OCI-LY7 (cell line): ENCODE data around the gene WDR17. TPM values are rescaled to one million over a fixed set of nuclear protein-coding genes. Genes with fewer than 3 reads are reported as not detected.

Source experiments
- BruUV-seq: library from RNA; stranded (reverse); fragments of 400-500 nt; replicated peaks from 2 replicates; lab custom pipeline; 2021; lab: Mats Ljungman, UMichigan
- CTCF ChIA-PET: fragments of 300-600 bp; sonication (Branson Sonifier 250); formaldehyde crosslinking; loops from one replicate; lab custom pipeline; 2022; ENCODE audit warnings: antibody characterized with exemption; ENCODE audit not compliant: unreplicated experiment; lab: Charles Lee
- POLR2A ChIA-PET: fragments of 300-600 bp; sonication (Branson Sonifier 250); formaldehyde crosslinking; loops from one replicate; lab custom pipeline; 2022; ENCODE audit warnings: antibody characterized with exemption; lab: Charles Lee
- DNase-seq: peaks from one replicate; pipeline ENCODE4 v3.0.0-alpha.2; 2015; ENCODE audit warnings: low spot score
- H2AFZ ChIP-seq: fragments of 200-600 bp; sonication (generic), shearing (Covaris generic); 2 replicates; pipeline ENCODE4 v1.6.1; 2014; ENCODE audit warnings: mild to moderate bottlenecking, antibody characterized with exemption, low read length, moderate library complexity
- H3K27ac ChIP-seq: fragments of 200-600 bp; sonication (generic); 2 replicates; pipeline ENCODE4 v1.5.1; 2014; ENCODE audit warnings: mixed run types, low read depth, mild to moderate bottlenecking, moderate library complexity, low read length, inconsistent platforms; ENCODE audit not compliant: poor library complexity, severe bottlenecking
- H3K36me3 ChIP-seq: fragments of 200-600 bp; sonication (generic); 2 replicates; pipeline ENCODE4 v1.6.1; 2014; ENCODE audit warnings: mild to moderate bottlenecking, antibody characterized with exemption, low read length, moderate library complexity, mixed read lengths; ENCODE audit not compliant: insufficient read depth
- H3K4me1 ChIP-seq: fragments of 200-600 bp; sonication (generic); 2 replicates; pipeline ENCODE4 v1.5.1; 2014; ENCODE audit warnings: mild to moderate bottlenecking, low read length; ENCODE audit not compliant: insufficient read depth, poor library complexity, severe bottlenecking
- H3K4me2 ChIP-seq: fragments of 200-600 bp; sonication (generic); 2 replicates; pipeline ENCODE4 v1.6.1; 2014; ENCODE audit warnings: mild to moderate bottlenecking, low read length
- H3K4me3 ChIP-seq: fragments of 200-600 bp; sonication (generic); 2 replicates; pipeline ENCODE4 v1.5.1; 2014; ENCODE audit warnings: mild to moderate bottlenecking, low read depth, low read length; ENCODE audit not compliant: poor library complexity, severe bottlenecking
- H3K79me2 ChIP-seq: fragments of 200-600 bp; sonication (generic); 2 replicates; pipeline ENCODE4 v1.6.1; 2016; ENCODE audit warnings: low read depth, mild to moderate bottlenecking, low read length, moderate library complexity, mixed read lengths; ENCODE audit not compliant: insufficient read depth
- H3K9me2 ChIP-seq: fragments of 200-600 bp; sonication (generic); 2 replicates; pipeline ENCODE4 v1.6.1; 2016; ENCODE audit warnings: mild to moderate bottlenecking, low read length, mixed read lengths; ENCODE audit not compliant: insufficient read depth
- H3K9me3 ChIP-seq: fragments of 200-600 bp; sonication (generic); 2 replicates; pipeline ENCODE4 v1.6.1; 2014; ENCODE audit warnings: mild to moderate bottlenecking, mixed run types, low read length, mixed read lengths
- H4K20me1 ChIP-seq: fragments of 200-600 bp; sonication (generic); 2 replicates; pipeline ENCODE4 v1.6.1; 2014; ENCODE audit warnings: mild to moderate bottlenecking, antibody characterized with exemption, low read length, moderate library complexity, mixed read lengths; ENCODE audit not compliant: insufficient read depth
- EZH2phosphoT487 ChIP-seq: fragments of 200-600 bp; sonication (generic); IDR thresholded peaks from 2 replicates; pipeline ENCODE4 v1.6.1; 2018; ENCODE audit warnings: low read depth, borderline replicate concordance, mild to moderate bottlenecking, mixed run types, antibody characterized with exemption, low read length, moderate library complexity, mixed read lengths
- intact Hi-C: fragments of 100-400 bp; cut with micrococcal nuclease; formaldehyde crosslinking; loops from one replicate; pipeline ENCODE4 v1.10.0; 2022; ENCODE audit not compliant: unreplicated experiment
- total RNA-seq, 2 experiments: library from RNA; depleted of rRNA in 1 of 2; stranded (reverse); fragments of >200 nt in 1 of 2; shearing (Covaris generic) in 1 of 2; gene quantifications; 2 replicates each; pipeline ENCODE4 v1.2.3, GENCODE V29; 2014 to 2022
- TF ChIP-seq, protein P1 (sequence below): fragments of 200-600 bp; sonication (generic); conservative IDR thresholded peaks from 2 replicates; pipeline ENCODE4 v1.5.1; 2014; ENCODE audit warnings: mild to moderate bottlenecking, antibody characterized with exemption, low read length, moderate library complexity, mixed read lengths

Gene WDR17
- total RNA-seq, 2 experiments from 2014 or later: 0.63 to 3.8 TPM

DNA sequence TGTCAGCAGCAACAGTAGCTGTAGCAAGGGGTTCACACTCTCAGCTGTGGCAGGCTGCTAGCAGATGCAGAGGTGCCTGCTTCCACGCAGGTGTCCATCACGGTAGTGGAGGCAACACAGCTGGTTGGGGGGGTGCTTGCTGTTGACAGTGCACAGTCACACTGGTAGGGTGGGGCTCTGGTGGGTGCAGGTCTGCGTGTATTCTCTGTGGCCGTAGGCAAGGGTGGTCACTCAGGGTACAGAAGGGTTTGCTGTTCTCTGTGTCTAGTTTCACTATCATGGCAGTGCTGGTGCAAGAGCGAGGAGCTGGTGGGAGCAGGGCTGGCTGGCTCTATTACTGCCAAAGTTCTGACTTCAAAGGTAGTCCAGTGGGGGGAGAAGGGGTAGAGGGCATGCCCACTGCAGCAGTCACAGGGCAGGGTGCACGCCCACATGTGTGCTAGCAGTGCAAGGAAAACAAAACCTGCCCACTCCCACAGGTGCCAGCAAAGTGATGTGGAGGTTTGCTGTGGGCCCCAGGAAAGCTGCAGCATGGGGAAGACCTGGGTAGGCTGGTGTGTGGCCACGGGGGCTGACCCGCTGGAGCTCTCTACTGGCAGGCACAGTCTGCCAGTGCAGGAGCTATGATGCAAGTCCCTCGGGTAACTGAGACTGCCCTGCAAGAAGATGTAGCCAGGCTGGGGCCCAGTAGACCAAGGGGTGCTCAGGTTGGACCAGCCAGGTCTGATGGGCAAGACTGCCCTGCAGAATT, 21.6 kb upstream of the WDR17 start:
- peak; percentile 50 for DNase-seq
- no peaks in the 10 kb centered on the region for H3K4me1 ChIP-seq
- intact Hi-C loops: no loop called here
- 0 out of 2 replicates have a peak overlapping the region, but pooled peaks have one; percentile 18 for H2AFZ ChIP-seq
- no peak for TF ChIP-seq EZH2phosphoT487
- TF ChIP-seq, protein P1, sequence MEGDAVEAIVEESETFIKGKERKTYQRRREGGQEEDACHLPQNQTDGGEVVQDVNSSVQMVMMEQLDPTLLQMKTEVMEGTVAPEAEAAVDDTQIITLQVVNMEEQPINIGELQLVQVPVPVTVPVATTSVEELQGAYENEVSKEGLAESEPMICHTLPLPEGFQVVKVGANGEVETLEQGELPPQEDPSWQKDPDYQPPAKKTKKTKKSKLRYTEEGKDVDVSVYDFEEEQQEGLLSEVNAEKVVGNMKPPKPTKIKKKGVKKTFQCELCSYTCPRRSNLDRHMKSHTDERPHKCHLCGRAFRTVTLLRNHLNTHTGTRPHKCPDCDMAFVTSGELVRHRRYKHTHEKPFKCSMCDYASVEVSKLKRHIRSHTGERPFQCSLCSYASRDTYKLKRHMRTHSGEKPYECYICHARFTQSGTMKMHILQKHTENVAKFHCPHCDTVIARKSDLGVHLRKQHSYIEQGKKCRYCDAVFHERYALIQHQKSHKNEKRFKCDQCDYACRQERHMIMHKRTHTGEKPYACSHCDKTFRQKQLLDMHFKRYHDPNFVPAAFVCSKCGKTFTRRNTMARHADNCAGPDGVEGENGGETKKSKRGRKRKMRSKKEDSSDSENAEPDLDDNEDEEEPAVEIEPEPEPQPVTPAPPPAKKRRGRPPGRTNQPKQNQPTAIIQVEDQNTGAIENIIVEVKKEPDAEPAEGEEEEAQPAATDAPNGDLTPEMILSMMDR: no peak
- CTCF ChIA-PET: no interaction called here
- H3K36me3 ChIP-seq: no peaks in the 10 kb centered on the region
- BruUV-seq: no TSS peak
- H4K20me1 ChIP-seq: no peaks in the 10 kb centered on the region
- H3K27ac ChIP-seq: no peak overlapping the region
- peaks cover 6% of the 10 kb centered on the region; the same call in 1 of the 2 replicates for H3K9me3 ChIP-seq
- H3K79me2 ChIP-seq: no peaks in the 10 kb centered on the region
- H3K4me3 ChIP-seq: no peak overlapping the region
- POLR2A ChIA-PET: interaction anchor here (2.0 kb wide), 1 partner anchor 29 kb away, joined by 9 read pairs; no protein-coding TSS in a partner anchor
- peak overlapping the region; percentile 37; the same call in 1 of the 2 replicates for H3K4me2 ChIP-seq
- no peaks in the 10 kb centered on the region for H3K9me2 ChIP-seq

DNA sequence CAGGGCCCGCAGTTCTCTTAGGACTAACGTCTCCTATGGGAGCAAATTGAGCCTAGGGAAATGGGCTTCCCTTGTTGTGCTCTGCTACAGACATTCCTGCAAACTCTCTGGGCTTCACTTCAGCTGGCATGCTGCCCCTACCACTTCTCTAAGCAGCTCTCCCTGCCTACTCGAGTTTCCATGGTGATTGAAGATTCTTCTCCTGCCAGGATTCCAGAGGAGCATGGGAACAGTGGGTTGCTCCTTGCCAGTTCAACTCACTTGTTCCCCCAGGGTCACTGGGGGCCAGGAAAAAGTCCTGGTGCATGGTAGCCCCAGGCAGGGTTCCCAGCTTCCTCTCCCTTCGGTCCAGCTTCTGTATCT, 21.1 kb upstream of the WDR17 start:
- Histone ChIP-seq H3K36me3 (no peaks in the 10 kb centered on the region), H3K4me2 (no peak overlapping the region), H3K27ac (no peak overlapping the region), H3K4me1 (no peaks in the 10 kb centered on the region), H3K4me3 (no peak overlapping the region), H4K20me1 (no peaks in the 10 kb centered on the region), H2AFZ (no peak overlapping the region), H3K9me3 (0 out of 2 replicates have a peak, but pooled peaks cover under 1% of the 10 kb centered on the region), H3K79me2 (no peaks in the 10 kb centered on the region), H3K9me2 (no peaks in the 10 kb centered on the region)
- POLR2A ChIA-PET: interaction anchor here (1.1 to 2.0 kb wide), 3 partner anchors 8 to 114 kb away, joined by 3 to 9 read pairs (median 7); no protein-coding TSS in a partner anchor
- CTCF ChIA-PET: no interaction called here
- BruUV-seq: no TSS peak
- TF ChIP-seq, protein P1: no peak
- no peak for TF ChIP-seq EZH2phosphoT487
- DNase-seq: no peak
- intact Hi-C loops: no loop called here

DNA sequence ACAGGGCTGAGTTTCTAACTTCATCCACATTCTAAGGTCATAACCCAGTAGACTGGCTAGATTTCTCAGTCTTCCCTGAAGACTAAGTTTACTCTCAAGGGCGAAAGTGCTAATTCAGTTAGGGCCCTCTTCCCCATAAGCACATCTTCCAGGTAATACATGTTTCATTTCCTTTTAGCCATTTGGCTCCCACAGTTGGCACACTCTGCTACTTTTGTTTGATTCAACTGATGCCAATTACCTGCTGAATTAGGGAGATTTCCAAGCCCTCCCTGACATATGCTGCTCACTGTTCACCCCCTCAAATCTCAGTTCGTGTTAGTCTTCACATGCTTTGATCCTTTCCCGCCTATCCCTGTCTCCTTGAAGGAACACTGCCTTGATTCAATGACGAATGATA, 17.0 kb upstream of the WDR17 start:
- no peaks in the 10 kb centered on the region for H3K9me3 ChIP-seq
- no peak overlapping the region for H3K27ac ChIP-seq
- ChIA-PET POLR2A (interaction anchor here (0.6 to 3.4 kb wide), 6 partner anchors 10 to 254 kb away, joined by 3 to 11 read pairs (median 4); no protein-coding TSS in a partner anchor), CTCF (no interaction called here)
- no TSS peak for BruUV-seq
- intact Hi-C loops: no loop called here
- H3K4me1 ChIP-seq: peaks cover 10% of the 10 kb centered on the region
- TF ChIP-seq, protein P1: no peak
- TF ChIP-seq EZH2phosphoT487: no peak
- H3K36me3 ChIP-seq: no peaks in the 10 kb centered on the region
- H3K4me2 ChIP-seq: no peak overlapping the region
- no peak overlapping the region for H3K4me3 ChIP-seq
- DNase-seq: no peak
- H2AFZ ChIP-seq: no peak overlapping the region
- H3K9me2 ChIP-seq: no peaks in the 10 kb centered on the region
- H3K79me2 ChIP-seq: no peaks in the 10 kb centered on the region
- H4K20me1 ChIP-seq: no peaks in the 10 kb centered on the region
